Activated CD8-positive, alpha-beta memory T cell treated with anti-CD3 and anti-CD28 coated beads for 1 hour (primary cell): ENCODE data around the gene DIAPH3.
"Not testable (repeated sequence)": the region's sequence is repeated elsewhere in the genome, so short reads cannot be mapped to it uniquely, and the experiment has no call there.

ENCODE experiments used
- DNase-seq, 2 donors: peaks; one replicate each; pipeline ENCODE4 v3.0.0-alpha.2; 2020; ENCODE audit warnings: low read depth in 1 of 2; ENCODE audit errors: extremely low read depth in 1 of 2

DIAPH3 gene, protein sequence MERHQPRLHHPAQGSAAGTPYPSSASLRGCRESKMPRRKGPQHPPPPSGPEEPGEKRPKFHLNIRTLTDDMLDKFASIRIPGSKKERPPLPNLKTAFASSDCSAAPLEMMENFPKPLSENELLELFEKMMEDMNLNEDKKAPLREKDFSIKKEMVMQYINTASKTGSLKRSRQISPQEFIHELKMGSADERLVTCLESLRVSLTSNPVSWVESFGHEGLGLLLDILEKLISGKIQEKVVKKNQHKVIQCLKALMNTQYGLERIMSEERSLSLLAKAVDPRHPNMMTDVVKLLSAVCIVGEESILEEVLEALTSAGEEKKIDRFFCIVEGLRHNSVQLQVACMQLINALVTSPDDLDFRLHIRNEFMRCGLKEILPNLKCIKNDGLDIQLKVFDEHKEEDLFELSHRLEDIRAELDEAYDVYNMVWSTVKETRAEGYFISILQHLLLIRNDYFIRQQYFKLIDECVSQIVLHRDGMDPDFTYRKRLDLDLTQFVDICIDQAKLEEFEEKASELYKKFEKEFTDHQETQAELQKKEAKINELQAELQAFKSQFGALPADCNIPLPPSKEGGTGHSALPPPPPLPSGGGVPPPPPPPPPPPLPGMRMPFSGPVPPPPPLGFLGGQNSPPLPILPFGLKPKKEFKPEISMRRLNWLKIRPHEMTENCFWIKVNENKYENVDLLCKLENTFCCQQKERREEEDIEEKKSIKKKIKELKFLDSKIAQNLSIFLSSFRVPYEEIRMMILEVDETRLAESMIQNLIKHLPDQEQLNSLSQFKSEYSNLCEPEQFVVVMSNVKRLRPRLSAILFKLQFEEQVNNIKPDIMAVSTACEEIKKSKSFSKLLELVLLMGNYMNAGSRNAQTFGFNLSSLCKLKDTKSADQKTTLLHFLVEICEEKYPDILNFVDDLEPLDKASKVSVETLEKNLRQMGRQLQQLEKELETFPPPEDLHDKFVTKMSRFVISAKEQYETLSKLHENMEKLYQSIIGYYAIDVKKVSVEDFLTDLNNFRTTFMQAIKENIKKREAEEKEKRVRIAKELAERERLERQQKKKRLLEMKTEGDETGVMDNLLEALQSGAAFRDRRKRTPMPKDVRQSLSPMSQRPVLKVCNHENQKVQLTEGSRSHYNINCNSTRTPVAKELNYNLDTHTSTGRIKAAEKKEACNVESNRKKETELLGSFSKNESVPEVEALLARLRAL

DNA sequence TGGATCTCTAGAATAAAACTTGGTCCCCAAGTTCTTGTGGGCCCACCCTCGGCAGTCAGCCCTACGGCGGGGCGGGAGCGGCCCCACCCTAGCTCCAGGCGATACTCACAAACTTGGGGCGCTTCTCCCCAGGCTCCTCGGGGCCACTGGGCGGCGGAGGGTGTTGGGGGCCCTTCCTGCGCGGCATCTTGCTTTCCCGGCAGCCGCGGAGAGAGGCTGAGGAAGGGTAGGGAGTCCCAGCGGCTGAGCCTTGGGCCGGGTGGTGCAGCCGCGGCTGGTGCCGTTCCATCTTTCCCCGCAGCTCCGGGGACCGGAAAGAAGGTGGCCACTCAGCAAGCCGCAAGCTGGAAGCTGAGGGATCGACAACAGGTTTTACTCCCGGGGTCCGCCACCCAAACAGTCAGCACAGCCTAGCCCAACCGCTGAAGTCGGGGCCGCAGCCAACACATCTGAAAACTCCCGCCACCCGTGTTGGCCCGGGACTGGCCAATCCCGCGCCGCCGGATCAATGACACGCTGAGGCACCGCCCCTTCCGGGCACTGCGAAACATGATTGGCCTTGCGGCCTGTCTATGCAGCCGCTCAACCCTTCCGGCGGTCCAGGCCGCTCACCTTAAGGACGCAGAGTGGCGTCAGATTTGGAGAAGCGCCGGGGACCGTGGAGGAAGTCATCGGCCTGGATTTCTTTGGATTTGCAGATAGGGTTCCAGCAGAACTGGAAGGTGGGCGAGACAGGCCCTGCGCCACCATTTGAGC lies at the start of gene DIAPH3:
TSS of gene DIAPH3 (minus strand) at position 451 of the 756 bp plus-strand sequence. CDS start at position 289, 162 bp downstream.
- DNase-seq = peak; percentile 72 to 85

DNA sequence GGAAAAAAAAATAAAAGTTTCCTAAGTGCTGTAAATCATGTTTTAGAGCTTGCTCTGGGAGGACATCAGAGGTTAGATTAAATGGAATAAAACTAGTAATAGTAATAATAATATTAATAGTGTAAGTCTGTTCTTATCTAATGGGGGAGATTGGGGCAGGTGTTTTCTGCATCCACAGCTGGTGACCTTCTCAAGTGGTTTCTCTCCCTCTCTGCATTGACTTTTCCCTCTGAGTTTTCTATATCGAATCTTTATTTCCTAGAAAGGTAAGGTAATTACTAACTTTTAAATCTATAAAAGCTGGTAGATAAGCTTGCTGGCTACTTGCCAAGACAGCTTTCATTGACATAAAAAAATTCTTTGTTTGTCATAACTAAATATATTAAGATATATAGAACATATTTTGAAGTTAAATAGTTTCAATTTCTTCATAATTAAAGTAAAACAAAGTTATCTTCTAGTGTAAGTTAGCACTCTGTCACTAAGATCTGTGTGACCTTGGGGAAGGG lies 49.6 kb upstream of the DIAPH3 start:
- DNase-seq = no peak

DNA sequence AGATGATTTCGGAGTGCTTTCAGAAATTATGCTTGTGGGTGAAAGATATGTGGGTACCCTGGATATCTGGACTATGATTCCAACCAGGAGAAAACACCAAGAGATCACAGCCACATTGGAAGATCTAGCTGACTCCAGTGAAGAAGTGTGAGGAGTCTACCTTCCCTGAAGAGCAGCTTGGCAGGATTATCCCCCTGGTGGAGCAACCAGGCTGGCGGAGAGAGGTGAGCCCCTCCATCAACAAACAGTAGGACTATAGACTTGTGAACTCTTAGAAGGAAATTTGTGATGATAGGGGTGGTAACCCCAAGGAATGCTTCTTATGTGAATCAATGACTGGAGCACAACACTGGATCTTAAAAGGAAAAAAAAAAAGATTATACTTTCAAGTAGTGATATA lies 47.8 kb upstream of the DIAPH3 start:
- DNase-seq = no peak

DNA sequence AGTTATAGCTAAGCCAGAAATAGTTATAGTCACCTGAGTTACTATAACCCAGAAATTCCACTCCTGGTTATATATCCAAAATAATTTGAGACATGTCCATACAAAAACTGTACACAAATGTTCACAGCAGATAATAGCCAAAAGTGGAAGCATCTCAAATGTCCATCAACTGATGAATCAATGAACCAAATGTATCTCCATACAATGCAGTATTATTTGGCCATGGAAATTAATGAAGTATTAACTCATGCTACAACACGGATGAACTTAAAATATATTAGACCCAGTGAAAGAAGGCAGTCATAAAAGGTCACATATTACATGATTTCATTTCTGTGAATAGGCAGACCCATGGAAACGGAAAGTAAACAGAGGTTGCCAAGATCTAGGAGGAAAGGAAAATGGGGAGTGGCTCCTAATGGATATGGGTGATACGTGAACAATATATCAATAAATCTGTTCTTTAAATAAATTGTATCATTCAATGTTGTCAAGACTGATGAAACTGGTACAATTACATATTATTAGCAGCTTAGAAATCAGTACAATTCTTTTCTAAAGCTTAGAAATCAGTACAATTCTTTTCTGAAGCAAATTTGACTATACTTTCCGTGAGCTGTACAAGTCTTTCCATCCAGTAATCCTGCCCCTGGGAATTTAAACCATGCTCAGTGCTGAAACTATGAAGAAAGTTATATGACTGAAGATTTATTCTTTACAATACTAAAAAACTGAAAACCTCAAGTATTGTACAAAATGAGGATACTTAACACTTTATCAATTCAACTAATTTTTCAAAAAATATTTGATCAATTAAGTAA lies 47.0 kb upstream of the DIAPH3 start:
- no peak for DNase-seq

DNA sequence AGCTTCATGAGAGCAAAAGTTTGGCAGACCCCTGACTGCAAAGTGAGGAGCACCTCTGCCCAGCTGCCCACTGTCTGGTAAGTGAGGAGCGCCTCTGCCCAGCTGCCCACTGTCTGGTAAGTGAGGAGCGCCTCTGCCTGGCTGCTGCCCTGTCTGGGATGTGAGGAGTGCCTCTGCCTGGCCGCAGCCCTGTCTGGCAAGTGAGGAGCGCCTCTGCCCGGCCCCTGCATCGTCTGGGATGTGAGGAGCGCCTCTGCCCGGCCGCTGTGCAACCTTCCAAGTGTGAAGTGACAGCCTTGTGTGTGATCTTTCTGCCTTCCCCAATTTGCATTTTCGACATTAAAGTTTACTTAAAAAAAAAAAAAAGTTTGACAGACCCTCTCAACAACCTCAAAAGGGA lies 41.8 kb upstream of the DIAPH3 start:
- not testable (repeated sequence) for DNase-seq

GRCh38 chr13:60201286-60201685 lies 37.6 kb upstream of the DIAPH3 start:
- DNase-seq = no peak

- DNase-seq = not testable (repeated sequence)
These were observed 32.2 kb upstream of the DIAPH3 start for GRCh38 chr13:60195893-60196292.

DNA sequence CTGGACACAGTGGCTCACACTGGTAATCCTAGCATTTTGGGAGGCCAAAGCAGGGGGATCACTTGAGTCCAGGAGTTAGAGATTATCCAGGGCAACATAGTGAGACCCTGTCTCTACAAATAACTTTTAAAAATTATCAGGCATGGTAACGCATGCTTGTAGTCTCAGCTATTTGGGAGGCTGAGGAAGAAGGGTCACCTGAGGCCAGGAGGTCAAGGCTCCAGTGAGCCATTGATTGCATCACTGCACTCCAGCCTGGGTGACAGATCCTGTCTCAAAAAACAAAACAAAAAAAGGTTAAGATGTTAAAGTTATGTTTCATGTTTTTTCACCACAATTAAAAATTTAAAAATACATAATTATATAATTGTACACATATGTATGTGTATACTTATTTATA lies 19.2 kb upstream of the DIAPH3 start:
- DNase-seq = no peak

GRCh38 chr13:60178327-60178726 lies 14.6 kb upstream of the DIAPH3 start:
- DNase-seq = no peak

GRCh38 chr13:60175571-60175970 lies 11.8 kb upstream of the DIAPH3 start:
- no peak for DNase-seq

DNA sequence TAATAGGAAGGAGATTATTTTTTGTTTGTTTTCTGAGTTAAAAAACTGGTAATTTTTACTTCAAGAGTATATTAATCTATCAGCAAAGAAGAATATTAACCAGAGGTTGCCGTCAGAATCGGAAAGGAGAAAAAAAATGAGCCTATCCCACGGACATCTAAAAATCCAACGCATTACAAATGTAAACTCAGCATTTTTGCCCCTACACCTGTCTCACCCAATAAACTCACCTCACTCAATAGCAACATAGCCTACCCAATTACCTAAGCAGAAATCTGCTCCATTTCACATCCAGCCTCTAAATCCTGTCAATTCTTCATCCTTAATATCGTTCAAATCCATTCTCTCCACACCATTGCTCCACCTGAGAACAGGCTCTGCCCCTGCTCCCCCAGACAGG lies 10.4 kb upstream of the DIAPH3 start:
- no peak for DNase-seq

DNA sequence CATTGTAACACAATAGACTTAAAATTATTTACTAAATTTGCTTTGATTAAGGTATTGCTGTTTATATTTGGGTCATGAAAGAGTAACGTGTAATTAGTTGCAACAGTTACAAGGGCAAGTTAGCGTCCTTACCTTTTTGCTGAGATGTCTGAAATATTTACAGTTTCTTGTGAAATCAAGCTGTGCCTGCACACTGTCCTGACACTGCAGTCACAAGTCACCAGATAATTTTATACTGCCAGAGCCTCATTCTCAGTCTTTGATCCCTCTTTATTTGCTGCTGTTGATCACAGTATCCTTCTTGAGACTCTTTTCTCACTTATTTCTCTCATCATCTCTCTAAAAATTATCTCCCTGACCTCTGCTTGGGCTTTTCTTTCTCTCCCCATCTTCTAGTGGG lies 8.4 kb upstream of the DIAPH3 start:
- DNase-seq = no peak

- no peak for DNase-seq
These were observed 6.7 kb upstream of the DIAPH3 start for GRCh38 chr13:60170414-60170813.

DNA sequence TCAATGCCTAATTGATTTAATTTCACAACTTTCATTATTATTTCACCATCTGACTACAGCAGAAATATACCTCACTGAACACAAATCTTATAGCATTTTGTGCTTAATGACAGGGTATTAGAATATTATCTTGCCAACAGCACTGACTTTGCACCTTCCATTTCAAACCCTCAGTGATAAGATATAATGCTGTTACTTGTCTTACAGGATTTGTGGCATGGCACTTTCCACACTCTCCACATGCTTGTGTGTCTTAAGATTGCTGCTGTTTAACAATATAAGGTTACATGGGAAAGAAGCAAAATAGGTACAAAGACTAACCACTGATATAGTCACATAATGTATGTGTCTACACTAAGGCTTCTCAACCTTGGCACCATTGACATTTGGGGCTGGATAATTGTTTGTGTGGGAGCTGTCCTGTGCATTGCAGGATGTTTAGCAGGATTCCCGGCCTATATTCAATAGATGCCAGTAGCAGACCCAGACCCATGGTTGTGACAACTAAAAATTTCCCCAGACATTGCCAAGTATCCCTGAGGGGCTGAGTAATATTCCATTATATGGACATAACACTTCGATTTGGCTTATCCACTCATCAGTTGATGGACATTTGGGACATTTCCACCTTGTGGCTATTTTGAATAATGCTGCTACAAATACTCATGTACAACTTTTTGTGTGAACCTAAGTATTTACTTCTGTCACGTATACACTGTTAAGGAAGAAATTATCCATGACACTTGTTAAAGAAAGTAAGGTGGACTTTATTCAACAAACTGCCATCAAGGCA lies 5.7 kb upstream of the DIAPH3 start:
- DNase-seq = no peak

DNA sequence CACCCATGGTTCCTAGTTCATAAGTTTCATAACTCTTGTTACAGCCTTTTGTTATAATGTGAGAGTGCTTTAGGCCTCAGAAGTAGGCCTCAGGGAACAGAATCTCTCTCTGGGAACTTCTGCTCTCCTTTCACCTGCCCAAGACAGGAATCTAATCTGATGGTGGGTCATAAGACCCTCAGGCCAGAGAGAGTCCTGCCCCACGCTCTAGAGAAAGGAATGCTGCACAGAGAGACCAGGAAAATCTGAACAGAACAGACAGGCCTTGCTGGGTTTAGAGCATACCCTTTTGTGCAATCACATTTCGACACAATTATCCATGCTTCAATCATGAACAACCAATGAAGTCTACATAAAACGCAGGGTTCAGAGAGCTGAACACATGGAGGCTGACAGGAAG lies 3.4 kb upstream of the DIAPH3 start:
- DNase-seq = no peak

DNA sequence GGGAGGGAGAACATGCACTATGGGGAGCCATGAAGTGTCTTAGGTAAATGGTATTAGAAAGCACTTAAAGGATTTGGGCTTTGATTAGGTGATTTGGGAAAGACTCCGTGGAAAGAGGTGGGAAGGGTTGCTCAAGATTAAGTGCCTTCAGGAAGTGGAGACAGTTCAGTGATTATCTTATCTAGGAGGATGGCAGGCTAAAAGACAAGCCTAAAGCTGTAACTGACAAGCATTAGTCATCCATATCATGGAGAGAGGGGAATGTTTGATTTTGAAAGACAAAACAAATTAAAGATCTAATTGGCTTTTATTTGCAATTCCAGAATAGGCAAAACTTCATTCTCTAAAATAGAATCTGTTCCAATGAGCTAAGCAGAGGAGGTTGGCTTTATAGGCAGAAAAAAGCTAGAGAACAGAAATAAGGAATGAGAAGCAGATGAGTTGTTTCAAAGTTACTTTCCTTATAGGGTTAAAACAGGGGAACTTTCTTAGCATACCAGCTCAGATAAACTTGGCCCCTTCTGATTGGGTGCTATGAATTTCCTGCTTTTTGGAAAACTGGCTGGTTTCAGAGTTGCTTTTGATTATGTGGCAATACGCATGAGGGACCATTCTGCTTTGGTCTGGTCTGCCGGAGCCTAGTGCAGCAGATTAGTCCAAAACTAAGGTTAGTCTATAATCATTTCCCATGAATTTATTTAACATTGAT lies 1.8 kb upstream of the DIAPH3 start:
- DNase-seq = no peak

DNA sequence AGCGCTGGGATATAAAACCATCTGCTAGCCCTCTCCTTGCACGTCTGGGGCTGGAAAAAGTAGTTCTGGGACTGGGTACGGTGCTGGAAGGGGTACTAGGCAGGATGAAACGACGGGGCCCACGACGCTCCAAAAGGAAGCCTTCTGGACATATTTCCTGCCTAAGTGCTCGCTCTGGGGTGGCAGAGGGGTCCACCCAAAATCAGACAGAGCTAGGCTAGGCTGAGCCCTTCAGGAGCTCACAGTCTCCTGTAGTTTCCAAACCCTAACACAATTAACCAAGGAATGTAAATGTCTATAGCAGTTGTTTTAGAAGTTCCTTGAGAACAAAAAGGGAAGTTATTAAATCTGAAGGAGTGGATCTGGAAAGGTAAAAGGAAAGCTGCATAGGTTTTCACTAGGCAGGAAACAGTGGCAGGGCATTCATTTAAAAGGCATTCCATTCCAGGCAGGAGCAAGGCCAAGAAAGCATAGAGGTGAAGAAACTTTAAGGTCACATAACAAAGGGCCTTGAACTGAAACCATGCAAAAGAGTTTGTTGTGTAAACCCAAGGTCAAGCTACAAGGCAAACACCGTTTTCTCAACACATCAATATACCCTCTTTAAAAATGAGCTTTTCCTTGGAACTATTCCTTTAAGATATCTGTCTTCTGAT lies 634 bp upstream of the DIAPH3 start:
- no peak for DNase-seq

GRCh38 chr13:60162096-60162495 lies 1.6 kb downstream of the DIAPH3 start:
- DNase-seq = no peak
